Heart right ventricle (tissue), 16 donors: ENCODE measurements around the gene PET117. TPM values are rescaled to one million over a fixed set of nuclear protein-coding genes. Genes with fewer than 3 reads are reported as not detected.
"Not testable (repeated sequence)": the region's sequence is repeated elsewhere in the genome, so short reads cannot be mapped to it uniquely, and the experiment has no call there.

Experiments used
- ATAC-seq, 8 donors: fragments of 200-7000 bp; cut with Tn5 transposase; one replicate each; pipeline ENCODE4 v1.9.1; 2020; ENCODE audit warnings: mild to moderate bottlenecking in 8 of 8, moderate library complexity in 8 of 8, moderate number of reproducible peaks in 1 of 8
- DNase-seq, 2 donors: peaks; one replicate each; pipeline ENCODE4 v3.0.0-alpha.2; 2020
- H3K27ac ChIP-seq, 10 donors: fragments of 200-600 bp; sonication (generic) in 2 of 10; one replicate each; pipeline versions ENCODE4 v1.5.0 to v1.8.0; 2020 to 2022; ENCODE audit warnings: mild to moderate bottlenecking in 3 of 10
- H3K27me3 ChIP-seq, 7 donors: fragments of 200-600 bp; one replicate each; pipeline ENCODE4 v1.8.0; 2021 to 2022; ENCODE audit warnings: mild to moderate bottlenecking in 2 of 7
- H3K36me3 ChIP-seq, 9 donors: fragments of 200-600 bp; sonication (generic) in 1 of 9; one replicate each; pipeline versions ENCODE4 v1.5.0 to v1.8.0; 2020 to 2022; ENCODE audit warnings: mild to moderate bottlenecking in 2 of 9
- H3K4me1 ChIP-seq, 9 donors: fragments of 200-600 bp; sonication (generic) in 1 of 9; one replicate each; pipeline versions ENCODE4 v1.5.0 to v1.8.0; 2020 to 2022; ENCODE audit warnings: mild to moderate bottlenecking in 4 of 9
- H3K4me3 ChIP-seq, 10 donors: fragments of 200-600 bp; sonication (generic) in 2 of 10; one replicate each; pipeline versions ENCODE4 v1.5.0 to v1.8.0; 2020 to 2022; ENCODE audit warnings: mild to moderate bottlenecking in 7 of 10, moderate library complexity in 2 of 10
- H3K9me3 ChIP-seq, 11 donors: fragments of 200-600 bp in 10 of 11; sonication (generic) in 2 of 11; one replicate each; pipeline versions ENCODE4 v1.5.0 to v1.8.0; 2013 to 2022; ENCODE audit warnings: mild to moderate bottlenecking in 2 of 11, control low read depth in 1 of 11, moderate library complexity in 1 of 11
- WGBS, 2 donors: extraction: QIAGEN DNeasy Blood & Tissue Kit; methylation state at CpG; one replicate each; pipeline ENCODE4 v1.1.7; 2013; ENCODE audit warnings: inconsistent platforms in 1 of 2; 5-methylcytosine and 5-hydroxymethylcytosine counted together
- intact Hi-C, 10 donors: fragments of 100-400 bp; cut with DNase I; formaldehyde crosslinking; loops; one replicate each; pipeline versions ENCODE4 v1.11.1 to v1.14.2; 2022
- long read RNA-seq, 3 donors: library from polyadenylated mRNA; unstranded; transcript quantifications; one replicate each; pipeline ENCODE4 v2.0.0, GENCODE V29; 2020 to 2021
- polyA plus RNA-seq, 2 donors: library from polyadenylated mRNA; stranded (reverse); fragments of 200-250 nt; gene quantifications; one replicate each; pipeline ENCODE4 v1.2.3, GENCODE V29; 2013
- total RNA-seq, 10 donors: library from RNA; stranded (reverse); fragmentation: NEBNext Ultra II Directional in 3 of 10; extraction: Animal tissue kit (Norgen Biotek cat#: 25700) in 3 of 10; gene quantifications; one replicate each; pipeline versions ENCODE4 v1.2.1 to v1.2.4, GENCODE V29; 2021 to 2023
- TF ChIP-seq, protein P1 (sequence below), 9 donors: fragments of 200-600 bp; sonication (generic) in 2 of 9; IDR thresholded peaks; one replicate each; pipeline versions ENCODE4 v1.5.0 to v1.8.0; 2021 to 2022; ENCODE audit warnings: antibody characterized with exemption in 9 of 9, mild to moderate bottlenecking in 5 of 9, moderate library complexity in 1 of 9
- donor health status: Arrhythmogenic right ventricular cardiomyopathy.
- donor health status: ischemic (EF 13 %, LVEDD 7.1; RV severe dilation, severe dysfunction).
- donor health status: healthy with polysubstance abuse.
- donor health status: DM: no; HTN: yes; CAD: no.
- donor health status: DM: no; HTN: no; CAD: no.
- donor health status: ischemic (EF 25% LVEDD 6.9; RV normal size, moderate dysfunction).
- donor health status: ischemic (EF 25% LVEDD 5.7; RV mildly dilated, moderate dysfunction).
- donor health status: healthy.
- donor health status: DM: yes; HTN: yes; CAD: no.
- donor health status: Ischemic cardiomyopathy.
- donor health status: ischemic (EF 35%, LVEDD 5.7; RV mildly dilated, moderate dysfunction).
- donor health status: nonischemic (EF 11% LVEDD 7.7; RV severe dilation, severe dysfunction).
- donor health status: DM: yes; HTN: yes; CAD: no.
- donor health status: PGD.
- donor health status: ischemic (EF 29% LVEDD 5.4; RV normal size, mild dysfunction).
- donor health status: nonischemic (EF 23%, LVEDD 6.1; RV moderate dilation, normal function).

Gene PET117, protein sequence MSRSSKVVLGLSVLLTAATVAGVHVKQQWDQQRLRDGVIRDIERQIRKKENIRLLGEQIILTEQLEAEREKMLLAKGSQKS
- 10 to 100 TPM in 9 of 10 donors, 1 to 10 TPM in 1; 9.2 to 14.5 (median 12.0) TPM for total RNA-seq
- 10 to 100 TPM in 1 of 2 donors, 1 to 10 TPM in 1; 8.9 to 15.8 TPM for polyA plus RNA-seq
- long read RNA-seq, donor 1, transcript PET117-201 (2 exons, 1,141 nt) = major isoform, 6 of 6 reads
- long read RNA-seq, donor 1, partial matches to known transcripts = 0 of 6 reads
- long read RNA-seq, donor 1, other reads (novel, unspliced or antisense) = 0 of 6 reads
- long read RNA-seq, donor 2, transcript PET117-201 (2 exons, 1,141 nt) = major isoform, 12 of 13 reads
- long read RNA-seq, donor 2, partial matches to known transcripts = 0 of 13 reads
- long read RNA-seq, donor 2, other reads (novel, unspliced or antisense) = 1 of 13 reads
- long read RNA-seq, donor 3, transcript PET117-201 (2 exons, 1,141 nt) = major isoform, 11 of 13 reads
- long read RNA-seq, donor 3, partial matches to known transcripts = 0 of 13 reads
- long read RNA-seq, donor 3, other reads (novel, unspliced or antisense) = 2 of 13 reads

DNA sequence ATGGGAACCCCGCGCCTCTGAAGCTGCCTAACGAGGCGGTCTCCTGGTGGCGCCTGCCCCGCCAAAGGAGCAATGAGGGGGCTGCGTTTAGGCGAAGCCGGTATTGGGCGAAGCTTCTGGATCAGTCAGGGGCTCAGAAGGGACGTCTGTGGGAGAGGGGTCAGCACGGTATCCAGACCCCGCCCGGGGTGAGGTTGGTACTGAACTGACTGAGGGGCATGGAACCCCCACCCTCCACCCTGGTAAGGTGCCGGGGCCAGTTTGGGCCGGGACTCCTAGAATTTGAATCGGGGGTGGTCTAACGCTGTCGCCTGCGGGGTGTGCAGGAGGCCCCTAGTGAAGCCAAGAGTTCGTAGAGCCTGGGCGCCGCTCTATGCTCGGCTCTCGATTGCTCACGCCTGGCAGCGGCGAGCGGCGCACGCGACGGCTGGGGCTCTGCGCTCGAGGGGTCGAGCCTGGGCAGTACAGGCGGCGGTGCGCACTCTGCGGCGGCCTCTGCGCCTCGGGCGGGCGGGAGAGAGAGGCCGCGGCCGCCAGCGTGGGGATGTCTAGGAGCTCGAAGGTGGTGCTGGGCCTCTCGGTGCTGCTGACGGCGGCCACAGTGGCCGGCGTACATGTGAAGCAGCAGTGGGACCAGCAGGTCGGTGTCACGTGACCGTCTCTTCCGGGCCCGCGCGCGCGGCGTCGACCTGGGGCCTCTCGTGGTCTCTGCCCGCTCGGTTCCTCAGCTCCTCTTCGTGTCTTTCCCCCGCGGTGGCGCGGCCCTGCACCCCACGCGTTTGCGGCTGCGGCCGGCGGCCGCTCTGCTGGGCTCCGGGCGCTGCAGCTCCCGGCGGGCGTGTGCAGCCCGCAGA lies at the start of gene PET117, which contains the start of gene KAT14:
Gene PET117 (plus strand): TSS at position 452 of the 854 bp plus-strand sequence. CDS start 93 bp downstream, at position 545.
Gene KAT14 (plus strand): TSS at position 452 of the 854 bp plus-strand sequence. CDS start 4,798 bp downstream, outside the sequence.
- Histone ChIP-seq H3K36me3 (peaks cover 0 to 8% (median 4%) of the 10 kb centered on the region in 9 donors), H3K4me3 (peak within 1 kb of the TSS; percentile 79 to 96 (median 92)), H3K9me3 (no peaks in the 10 kb centered on the region), H3K27ac (peak within 1 kb of the TSS; percentile 74 to 96 (median 90)), H3K4me1 (peaks cover 5 to 37% (median 21%) of the 10 kb centered on the region in 9 donors), H3K27me3 (no peaks in the 10 kb centered on the region)
- ATAC-seq = peak; percentile 98 to 99 (median 99)
- DNase-seq = peak; percentile 91 to 93
- TF ChIP-seq, protein P1, sequence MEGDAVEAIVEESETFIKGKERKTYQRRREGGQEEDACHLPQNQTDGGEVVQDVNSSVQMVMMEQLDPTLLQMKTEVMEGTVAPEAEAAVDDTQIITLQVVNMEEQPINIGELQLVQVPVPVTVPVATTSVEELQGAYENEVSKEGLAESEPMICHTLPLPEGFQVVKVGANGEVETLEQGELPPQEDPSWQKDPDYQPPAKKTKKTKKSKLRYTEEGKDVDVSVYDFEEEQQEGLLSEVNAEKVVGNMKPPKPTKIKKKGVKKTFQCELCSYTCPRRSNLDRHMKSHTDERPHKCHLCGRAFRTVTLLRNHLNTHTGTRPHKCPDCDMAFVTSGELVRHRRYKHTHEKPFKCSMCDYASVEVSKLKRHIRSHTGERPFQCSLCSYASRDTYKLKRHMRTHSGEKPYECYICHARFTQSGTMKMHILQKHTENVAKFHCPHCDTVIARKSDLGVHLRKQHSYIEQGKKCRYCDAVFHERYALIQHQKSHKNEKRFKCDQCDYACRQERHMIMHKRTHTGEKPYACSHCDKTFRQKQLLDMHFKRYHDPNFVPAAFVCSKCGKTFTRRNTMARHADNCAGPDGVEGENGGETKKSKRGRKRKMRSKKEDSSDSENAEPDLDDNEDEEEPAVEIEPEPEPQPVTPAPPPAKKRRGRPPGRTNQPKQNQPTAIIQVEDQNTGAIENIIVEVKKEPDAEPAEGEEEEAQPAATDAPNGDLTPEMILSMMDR (IDR thresholded peaks at IDR 0.05) = peak in 1 of 9 donors; percentile 3
- 0 to 1% methylated on average over 83 to 87 of the region's 87 CpGs for WGBS, 2 donors
- intact Hi-C loops = loop anchor here in 8 of 10 donors (5.0 to 10.0 kb wide), 2 partner anchors 147 to 150 kb away; partner anchors contain the start of gene ZNF133 (in 8 of the 8)

GRCh38 chr20:18088298-18088697 lies 49.4 kb upstream of the PET117 start:
- 75 to 79% methylated on average over 3 of the region's 3 CpGs for WGBS, 2 donors
- DNase-seq, H3K9me3 ChIP-seq, H3K36me3 ChIP-seq, H3K27ac ChIP-seq, ATAC-seq, intact Hi-C loops, H3K4me3 ChIP-seq, H3K4me1 ChIP-seq: not testable (repeated sequence)
- peaks cover 0 to 47% (median 22%) of the 10 kb centered on the region in 7 donors for H3K27me3 ChIP-seq

GRCh38 chr20:18088841-18089240 lies 48.8 kb upstream of the PET117 start:
- intact Hi-C loops, H3K9me3 ChIP-seq, ATAC-seq, DNase-seq, H3K27ac ChIP-seq, H3K4me1 ChIP-seq, H3K4me3 ChIP-seq, H3K36me3 ChIP-seq: not testable (repeated sequence)
- peaks cover 0 to 52% (median 27%) of the 10 kb centered on the region in 7 donors for H3K27me3 ChIP-seq
- 89 to 95% methylated on average over 11 of the region's 11 CpGs for WGBS, 2 donors

GRCh38 chr20:18090044-18090443 lies 47.6 kb upstream of the PET117 start:
- TF ChIP-seq, protein P1 (IDR thresholded peaks at IDR 0.05) = no peak
- no peak overlapping the region for H3K4me3 ChIP-seq
- no peak for DNase-seq
- no peaks in the 10 kb centered on the region for H3K9me3 ChIP-seq
- H3K27ac ChIP-seq = no peak overlapping the region
- H3K27me3 ChIP-seq = peaks cover 0 to 56% (median 35%) of the 10 kb centered on the region in 7 donors
- intact Hi-C loops = no loop called here
- WGBS, 2 donors = 43 to 45% methylated on average over 3 of the region's 3 CpGs
- no peaks in the 10 kb centered on the region for H3K4me1 ChIP-seq
- ATAC-seq = no peak
- H3K36me3 ChIP-seq = no peaks in the 10 kb centered on the region

GRCh38 chr20:18090477-18090876 lies 47.2 kb upstream of the PET117 start:
- Histone ChIP-seq H3K9me3 (no peaks in the 10 kb centered on the region), H3K4me3 (no peak overlapping the region), H3K27ac (no peak overlapping the region), H3K36me3 (no peaks in the 10 kb centered on the region), H3K27me3 (peaks cover 0 to 56% (median 35%) of the 10 kb centered on the region in 7 donors), H3K4me1 (no peaks in the 10 kb centered on the region)
- intact Hi-C loops = no loop called here
- DNase-seq (no peak), ATAC-seq (no peak)
- WGBS, 2 donors = 87 to 94% methylated on average over 10 of the region's 10 CpGs
- TF ChIP-seq, protein P1 (IDR thresholded peaks at IDR 0.05) = no peak
